ENCODE data around the gene SF3B6. TPM values are rescaled to one million over a fixed set of nuclear protein-coding genes. Genes with fewer than 3 reads are reported as not detected.

SF3B6 gene
- total RNA-seq, 4 donors from 2014 or later = 73.7 to 93.1 (median 81.5) TPM

- TF ChIP-seq POLR2A (IDR thresholded peaks at IDR 0.05) = no peak
- TF ChIP-seq EP300 (IDR thresholded peaks at IDR 0.05) = no peak
- TF ChIP-seq CTCF (IDR thresholded peaks at IDR 0.05) = no peak
- no peak for DNase-seq (ENCODE audit: low spot score in 2 of 2)
- H3K4me1 ChIP-seq = peaks cover 0 to 6% (median 0%) of the 10 kb centered on the region in 4 donors
- H3K36me3 ChIP-seq = peaks cover 0 to 26% (median 16%) of the 10 kb centered on the region in 3 donors
- no peak overlapping the region for H3K4me3 ChIP-seq
- H3K27ac ChIP-seq = no peak overlapping the region
- 93 to 95% methylated on average over 9 of the region's 9 CpGs for WGBS, 2 donors
- H3K27me3 ChIP-seq = no peaks in the 10 kb centered on the region
- H3K9me3 ChIP-seq = no peaks in the 10 kb centered on the region
Measured at GRCh38 chr2:24038786-24039499, 37.2 kb downstream of the SF3B6 start.

GRCh38 chr2:24026233-24026632 lies 49.9 kb downstream of the SF3B6 start:
- no peak overlapping the region for H3K27ac ChIP-seq
- DNase-seq (ENCODE audit: low spot score in 2 of 2) = no peak
- H3K4me3 ChIP-seq = no peak overlapping the region
- TF ChIP-seq POLR2A (IDR thresholded peaks at IDR 0.05) (no peak), EP300 (IDR thresholded peaks at IDR 0.05) (no peak), CTCF (IDR thresholded peaks at IDR 0.05) (no peak)
- WGBS, 2 donors = 46 to 47% methylated on average over 2 of the region's 2 CpGs
- peaks cover 0 to 91% (median 5%) of the 10 kb centered on the region in 3 donors for H3K36me3 ChIP-seq
- no peaks in the 10 kb centered on the region for H3K27me3 ChIP-seq
- H3K4me1 ChIP-seq = no peaks in the 10 kb centered on the region
- H3K9me3 ChIP-seq = no peaks in the 10 kb centered on the region

- TF ChIP-seq POLR2A (IDR thresholded peaks at IDR 0.05) = no peak
- TF ChIP-seq EP300 (IDR thresholded peaks at IDR 0.05) = no peak
- TF ChIP-seq CTCF (IDR thresholded peaks at IDR 0.05) = no peak
- WGBS, 2 donors = 85 to 87% methylated on average over 16 to 17 of the region's 17 CpGs
- Histone ChIP-seq H3K4me3 (no peak overlapping the region), H3K27me3 (no peaks in the 10 kb centered on the region), H3K9me3 (no peaks in the 10 kb centered on the region), H3K36me3 (peaks cover 0 to 80% (median 0%) of the 10 kb centered on the region in 3 donors), H3K27ac (no peak overlapping the region), H3K4me1 (no peaks in the 10 kb centered on the region)
- DNase-seq (ENCODE audit: low spot score in 2 of 2) = no peak
Measured at GRCh38 chr2:24024996-24025663, 51.0 kb downstream of the SF3B6 start.

GRCh38 chr2:24024018-24024417 lies 52.1 kb downstream of the SF3B6 start:
- no peak overlapping the region for H3K27ac ChIP-seq
- 49 to 74% methylated on average over 5 to 12 of the region's 12 CpGs for WGBS, 2 donors
- no peak overlapping the region for H3K4me3 ChIP-seq
- H3K9me3 ChIP-seq = no peaks in the 10 kb centered on the region
- peaks cover 0 to 69% (median 0%) of the 10 kb centered on the region in 3 donors for H3K36me3 ChIP-seq
- DNase-seq (ENCODE audit: low spot score in 2 of 2) = no peak
- no peaks in the 10 kb centered on the region for H3K4me1 ChIP-seq
- H3K27me3 ChIP-seq = no peaks in the 10 kb centered on the region
- TF ChIP-seq CTCF (IDR thresholded peaks at IDR 0.05) (peak in 2 of 5 experiments; percentile 7 to 17), POLR2A (IDR thresholded peaks at IDR 0.05) (no peak)

- Histone ChIP-seq H3K4me3 (no peak overlapping the region), H3K36me3 (peaks cover 0 to 59% (median 0%) of the 10 kb centered on the region in 3 donors), H3K27me3 (no peaks in the 10 kb centered on the region), H3K4me1 (no peaks in the 10 kb centered on the region), H3K27ac (no peak overlapping the region), H3K9me3 (no peaks in the 10 kb centered on the region)
- TF ChIP-seq EP300 (IDR thresholded peaks at IDR 0.05) (no peak), POLR2A (IDR thresholded peaks at IDR 0.05) (no peak), CTCF (IDR thresholded peaks at IDR 0.05) (no peak)
- WGBS, 2 donors = 83 to 93% methylated on average over 15 of the region's 16 CpGs
- DNase-seq (ENCODE audit: low spot score in 2 of 2) = no peak
Measured at GRCh38 chr2:24022975-24023575, 53.1 kb downstream of the SF3B6 start.

Data from tibial nerve (tissue), 4 donors.